A549 (cell line): ENCODE results near the gene ATP11A. TPM values are rescaled to one million over a fixed set of nuclear protein-coding genes. Genes with fewer than 3 reads are reported as not detected.

Experiments
- ATAC-seq, 2 experiments: fragments of 200-7000 bp in 1 of 2; fragments of >200 bp in 1 of 2; cut with Nextera tagmentation in 1 of 2; cut with Tn5 transposase in 1 of 2; 3 replicates each; pipeline versions ENCODE4 v1.8.0 to v1.9.1; 2018 to 2020; ENCODE audit warnings: mild to moderate bottlenecking in 1 of 2, moderate library complexity in 1 of 2
- CTCF ChIA-PET: fragments of 300-600 bp; sonication (Branson Sonifier 250); formaldehyde crosslinking; extraction: SDS; loops from one replicate; lab custom pipeline; 2021; ENCODE audit warnings: antibody characterized with exemption, inconsistent platforms; lab: Yijun Ruan, JAX
- POLR2A ChIA-PET: fragments of 350-600 bp; formaldehyde crosslinking; extraction: SDS; loops from one replicate; lab custom pipeline; 2021; ENCODE audit warnings: antibody characterized with exemption, inconsistent platforms; lab: Yijun Ruan, JAX
- DNase-seq, 2 experiments: peaks; one replicate each; pipeline versions ENCODE4 v3.0.0 to v3.0.0-alpha.2; 2011 to 2016; ENCODE audit warnings: low read depth in 1 of 2, low spot score in 1 of 2
- FAIRE-seq: peaks from 2 replicates; lab custom pipeline; 2011; peaks lifted over from hg19 to GRCh38; lab: Jason Lieb, UNC
- H3K27ac ChIP-seq, 2 experiments: fragments of >200 bp; sonication (Bioruptor Twin); formaldehyde crosslinking; 3 replicates each; pipeline ENCODE4 v1.5.1; 2016 to 2017
- H3K4me1 ChIP-seq: fragments of >200 bp; sonication (Bioruptor Twin); formaldehyde crosslinking; 3 replicates; pipeline ENCODE4 v1.6.1; 2016
- H3K4me2 ChIP-seq: fragments of >200 bp; sonication (Bioruptor Twin); formaldehyde crosslinking; 3 replicates; pipeline ENCODE4 v1.6.1; 2016
- H3K4me3 ChIP-seq: fragments of >200 bp; sonication (Bioruptor Twin); formaldehyde crosslinking; 3 replicates; pipeline ENCODE4 v1.5.1; 2016
- H3K9me3 ChIP-seq: fragments of >200 bp; sonication (Bioruptor Twin); formaldehyde crosslinking; 3 replicates; pipeline ENCODE4 v1.6.1; 2016
- BCL3 ChIP-seq: fragments of >200 bp; sonication (Bioruptor Twin); formaldehyde crosslinking; IDR thresholded peaks from 3 replicates; pipeline ENCODE4 v1.6.1; 2016
- CHD2 ChIP-seq: fragments of 150-350 bp; IDR thresholded peaks from 2 replicates; pipeline ENCODE4 v1.6.1; 2014; ENCODE audit warnings: low read length; ENCODE audit not compliant: partially characterized antibody
- EHF ChIP-seq: fragments of 250-450 bp; sonication (Bioruptor Pico); IDR thresholded peaks from 2 replicates; pipeline ENCODE4 v1.5.0; 2020; ENCODE audit warnings: mild to moderate bottlenecking
- EP300 ChIP-seq, 2 experiments: fragments of >200 bp; sonication (Bioruptor Twin); formaldehyde crosslinking; IDR thresholded peaks; 2 replicates in 1 of 2; 3 replicates in 1 of 2; pipeline ENCODE4 v1.6.1; 2016 to 2017
- ESRRA ChIP-seq: fragments of 150-350 bp; IDR thresholded peaks from 2 replicates; pipeline ENCODE4 v1.6.1; 2014; ENCODE audit warnings: mild to moderate bottlenecking, low read length, borderline replicate concordance
- FOSB ChIP-seq: fragments of 250-450 bp; sonication (Bioruptor Pico); IDR thresholded peaks from 2 replicates; pipeline ENCODE4 v1.5.0; 2020; ENCODE audit warnings: mild to moderate bottlenecking, moderate library complexity
- HES2 ChIP-seq: fragments of >200 bp; sonication (Bioruptor Twin); formaldehyde crosslinking; IDR thresholded peaks from 2 replicates; pipeline ENCODE4 v1.6.1; 2016
- HOXA7 ChIP-seq: fragments of 250-450 bp; sonication (Bioruptor Pico); IDR thresholded peaks from 2 replicates; pipeline ENCODE4 v1.5.0; 2020; ENCODE audit warnings: mild to moderate bottlenecking, moderate library complexity
- JUN ChIP-seq, 2 experiments: fragments of >200 bp; sonication (Bioruptor Twin); formaldehyde crosslinking; IDR thresholded peaks; 2 replicates in 1 of 2; 3 replicates in 1 of 2; pipeline ENCODE4 v1.6.1; 2016 to 2017
- JUNB ChIP-seq: fragments of >200 bp; sonication (Bioruptor Twin); formaldehyde crosslinking; IDR thresholded peaks from 2 replicates; pipeline ENCODE4 v1.6.1; 2016
- KDM1A ChIP-seq: fragments of 200-600 bp; sonication (generic); IDR thresholded peaks from 2 replicates; pipeline ENCODE4 v1.6.1; 2016; ENCODE audit warnings: low read depth, mild to moderate bottlenecking
- KDM5A ChIP-seq: fragments of 200-600 bp; sonication (generic); IDR thresholded peaks from 2 replicates; pipeline ENCODE4 v1.6.1; 2016; ENCODE audit warnings: antibody characterized with exemption, mild to moderate bottlenecking
- MAFK ChIP-seq: fragments of 450-650 bp; IDR thresholded peaks from 2 replicates; pipeline ENCODE4 v1.6.1; 2014; ENCODE audit not compliant: partially characterized antibody
- MAX ChIP-seq: IDR thresholded peaks from 2 replicates; pipeline ENCODE4 v1.6.1; 2012
- NFE2L2 ChIP-seq: fragments of 150-350 bp; conservative IDR thresholded peaks from 2 replicates; pipeline ENCODE4 v1.6.1; 2014; ENCODE audit warnings: low read length
- POLR2A ChIP-seq: IDR thresholded peaks from 2 replicates; pipeline ENCODE4 v1.6.1; 2012; ENCODE audit warnings: mild to moderate bottlenecking, low read length
- RARB ChIP-seq: fragments of 250-450 bp; sonication (Bioruptor Pico); IDR thresholded peaks from 2 replicates; pipeline ENCODE4 v1.8.0; 2021; ENCODE audit warnings: mild to moderate bottlenecking, moderate library complexity
- SREBF2 ChIP-seq: fragments of 450-650 bp; IDR thresholded peaks from 2 replicates; pipeline ENCODE4 v1.6.1; 2014; ENCODE audit warnings: mild to moderate bottlenecking, moderate library complexity
- TFCP2L1 ChIP-seq: fragments of 250-450 bp; sonication (Bioruptor Pico); IDR thresholded peaks from 2 replicates; pipeline ENCODE4 v1.5.0; 2021; ENCODE audit warnings: mild to moderate bottlenecking
- TP53 ChIP-seq: fragments of 250-450 bp; sonication (Bioruptor Pico); IDR thresholded peaks from 2 replicates; pipeline ENCODE4 v1.5.0; 2021; ENCODE audit warnings: mild to moderate bottlenecking, moderate library complexity
- ZC3H11A ChIP-seq: fragments of 450-650 bp; IDR thresholded peaks from 2 replicates; pipeline ENCODE4 v1.6.1; 2014; ENCODE audit warnings: antibody characterized with exemption, mild to moderate bottlenecking
- ZNF302 ChIP-seq: fragments of 250-450 bp; sonication (Bioruptor Pico); IDR thresholded peaks from 2 replicates; pipeline ENCODE4 v1.9.0; 2021; ENCODE audit warnings: inconsistent platforms, mild to moderate bottlenecking, moderate library complexity
- whole genome bisulfite sequencing: methylation state at CpG from one replicate; pipeline ENCODE4 v1.1.6; 2017; ENCODE audit errors: missing lambda C conversion rate; 5-methylcytosine and 5-hydroxymethylcytosine counted together
- polyA minus RNA-seq: library from RNA; depleted of rRNA, polyadenylated mRNA; stranded (reverse); fragments of >200 nt; gene quantifications from 2 replicates; pipeline ENCODE4 v1.2.3, GENCODE V29; 2011; rRNA and poly(A)+ RNA removed
- polyA plus RNA-seq, 4 experiments: library from polyadenylated mRNA; depleted of rRNA in 3 of 4; stranded (reverse); fragments of >200 nt; fragmentation: RNase III in 1 of 4; extraction: RNeasy Plus Mini Kit Qiagen cat#74134 plus additional on column Dnase treatment in 1 of 4; gene quantifications; 2 replicates in 3 of 4; 3 replicates in 1 of 4; pipeline ENCODE4 v1.2.3, GENCODE V29; 2011 to 2017

Gene ATP11A
- 4.1 and 9.1 TPM in 2 replicates for polyA plus RNA-seq (2011; rRNA removed)
- 4.2 and 6.4 TPM in 2 replicates for polyA plus RNA-seq (2012; cell fraction: cytosol; rRNA removed)
- 18.9 and 19.5 TPM in 2 replicates for polyA plus RNA-seq (2012; cell fraction: nucleus; rRNA removed)
- polyA plus RNA-seq (2017; fragmentation: RNase III; extraction: RNeasy Plus Mini Kit Qiagen cat#74134 plus additional on column Dnase treatment): 7.7 to 8.1 TPM (median 8.0 TPM) in 3 replicates
- 13.6 and 16.5 TPM in 2 replicates for polyA minus RNA-seq

DNA sequence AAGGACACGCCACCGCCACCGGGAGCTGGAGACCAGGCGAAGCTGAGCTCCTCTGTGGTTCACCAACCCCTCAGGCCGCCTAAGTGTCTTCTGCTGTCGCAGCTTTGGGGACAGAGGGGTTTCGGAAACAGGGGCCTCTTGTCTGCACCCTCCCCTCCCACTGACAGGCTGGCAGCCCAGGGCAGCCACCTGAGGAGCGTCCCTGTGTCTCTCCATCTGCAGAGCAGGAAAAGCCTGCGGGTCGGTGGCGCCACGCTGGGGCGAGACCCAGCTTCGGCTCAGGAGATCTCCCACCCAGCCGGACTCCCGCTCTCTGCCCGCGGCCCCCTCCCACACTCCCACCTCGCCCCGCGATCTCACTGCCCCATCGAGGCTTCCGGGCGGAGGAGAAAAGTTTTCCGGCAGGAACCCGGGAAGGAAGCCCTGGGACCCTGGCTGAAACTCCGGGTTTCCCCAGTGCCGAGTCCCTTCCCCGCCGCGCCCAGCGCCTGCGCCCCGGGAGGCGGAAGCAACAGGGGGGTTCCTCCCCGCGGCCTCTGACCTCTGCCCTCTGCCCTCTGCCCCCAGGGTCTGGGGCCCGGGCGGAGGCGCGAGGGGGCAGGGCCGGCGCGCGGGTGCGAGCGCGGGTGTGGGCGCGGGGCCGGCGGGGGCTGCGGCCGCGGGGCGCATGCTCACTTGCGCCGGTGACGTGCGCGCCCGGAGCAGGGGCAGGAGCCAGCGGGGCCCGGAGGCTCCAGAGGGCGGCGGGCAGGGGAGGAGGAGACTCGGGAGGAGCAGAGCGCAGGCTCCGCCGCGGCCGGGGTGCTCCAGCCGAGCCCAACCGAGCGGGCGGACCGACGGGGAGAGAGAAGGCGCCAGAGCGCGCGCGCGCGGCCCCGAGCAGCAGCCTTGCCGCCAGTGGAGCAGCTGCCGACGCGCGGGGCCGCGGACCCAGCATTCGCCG, at the start of gene ATP11A:
TSS of gene ATP11A (plus strand) at position 736 of the 943 bp plus-strand sequence. CDS start 379 bp downstream, outside the sequence.
- no peaks in the 10 kb centered on the region for H3K9me3 ChIP-seq
- peak within 1 kb of the TSS; percentile 96 for H3K4me3 ChIP-seq
- CTCF ChIA-PET: no interaction called here
- 30% methylated on average over 16 of the region's 95 CpGs for WGBS
- FAIRE-seq: no peak
- peak; percentile 90 to 95 for ATAC-seq
- POLR2A ChIA-PET: no interaction called here
- peak within 1 kb of the TSS; percentile 87 to 92 for H3K27ac ChIP-seq
- TF ChIP-seq ZNF302 (CRISPR knock-in tag) (no peak), NFE2L2 (no peak), ZC3H11A (no peak), MAFK (no peak), ESRRA (no peak), HOXA7 (CRISPR knock-in tag) (no peak), KDM1A (no peak), RARB (CRISPR knock-in tag) (no peak), BCL3 (0 out of 3 replicates have a peak, but pooled peaks have one; percentile 40), POLR2A (peak; percentile 70), JUN (IDR thresholded peaks at IDR 0.05) (peak in 1 of 2 experiments; percentile 35; a peak in 1 of 5 replicates), HES2 (no peak), SREBF2 (no peak), KDM5A (no peak)
- TF ChIP-seq, all 56 proteins: peak for 3
- H3K4me2 ChIP-seq: peak within 1 kb of the TSS; percentile 84
- peaks cover 9% of the 10 kb centered on the region; the same call in 2 of the 3 replicates for H3K4me1 ChIP-seq
- peak; percentile 78 to 82 for DNase-seq

GRCh38 chr13:112641456-112642089, 48.3 kb upstream of the ATP11A start:
- ChIA-PET CTCF (interaction anchor here (0.6 to 2.9 kb wide), 15 partner anchors 10 to 327 kb away, joined by 3 to 27 read pairs (median 4); no protein-coding TSS in a partner anchor), POLR2A (no interaction called here)
- no peak for ATAC-seq
- FAIRE-seq: no peak
- H3K9me3 ChIP-seq: no peaks in the 10 kb centered on the region
- H3K27ac ChIP-seq: no peak overlapping the region
- no peak overlapping the region for H3K4me2 ChIP-seq
- H3K4me1 ChIP-seq: 0 out of 3 replicates have a peak, but pooled peaks cover 5% of the 10 kb centered on the region
- no peak for DNase-seq
- 81% methylated on average over 19 of the region's 19 CpGs for WGBS
- H3K4me3 ChIP-seq: no peak overlapping the region
- TF ChIP-seq JUNB (no peak), JUN (IDR thresholded peaks at IDR 0.05) (no peak), EP300 (IDR thresholded peaks at IDR 0.05) (no peak), EHF (CRISPR knock-in tag) (no peak), CHD2 (no peak), MAX (no peak), TFCP2L1 (CRISPR knock-in tag) (no peak), ZNF302 (CRISPR knock-in tag) (no peak), ESRRA (no peak), FOSB (no peak), TP53 (CRISPR knock-in tag) (no peak), HOXA7 (CRISPR knock-in tag) (no peak)
- TF ChIP-seq, all 56 proteins: peak for 0
